Mesenchymal stem cell (in vitro differentiated cells and primary cell): ENCODE data around the gene FGFRL1.
A peak's percentile ranks its signal among the peaks of the same experiment; 100 is the strongest.

Experiments
- DNase-seq: peaks from one replicate; pipeline ENCODE4 v3.0.0-alpha.2; 2013
- H2AFZ ChIP-seq: one replicate; pipeline ENCODE4 v1.6.1; 2013; ENCODE audit warnings: low read depth, mild to moderate bottlenecking, control low read depth, inconsistent platforms, low read length, moderate library complexity
- H2AK5ac ChIP-seq: 2 replicates; pipeline ENCODE4 v1.6.1; 2013; ENCODE audit warnings: low read length, moderate library complexity, mild to moderate bottlenecking, inconsistent platforms; ENCODE audit not compliant: severe bottlenecking
- H2BK120ac ChIP-seq: one replicate; pipeline ENCODE4 v1.6.1; 2013; ENCODE audit warnings: low read depth, mild to moderate bottlenecking, inconsistent platforms, low read length, moderate library complexity
- H2BK12ac ChIP-seq, 2 experiments: one replicate each; pipeline ENCODE4 v1.6.1; 2013; ENCODE audit warnings: inconsistent platforms in 2 of 2, low read length in 2 of 2, mild to moderate bottlenecking in 2 of 2, moderate library complexity in 2 of 2, control low read depth in 1 of 2
- H2BK15ac ChIP-seq: one replicate; pipeline ENCODE4 v1.6.1; 2013; ENCODE audit warnings: mild to moderate bottlenecking, low read depth, inconsistent platforms; ENCODE audit not compliant: poor library complexity, severe bottlenecking
- H2BK5ac ChIP-seq: 2 replicates; pipeline ENCODE4 v1.6.1; 2013; ENCODE audit warnings: low read depth, mild to moderate bottlenecking, low read length, control low read depth, inconsistent platforms; ENCODE audit not compliant: poor library complexity, severe bottlenecking
- H3K14ac ChIP-seq, 2 experiments: one replicate each; pipeline ENCODE4 v1.6.1; 2013; ENCODE audit warnings: inconsistent platforms in 2 of 2, low read length in 2 of 2, control low read depth in 1 of 2, mild to moderate bottlenecking in 1 of 2, moderate library complexity in 1 of 2
- H3K18ac ChIP-seq, 2 experiments: one replicate each; pipeline ENCODE4 v1.6.1; 2013; ENCODE audit warnings: inconsistent platforms in 2 of 2, low read length in 2 of 2, control low read depth in 1 of 2, low read depth in 1 of 2, mild to moderate bottlenecking in 1 of 2
- H3K23ac ChIP-seq, 2 experiments: one replicate each; pipeline ENCODE4 v1.6.1; 2013; ENCODE audit warnings: inconsistent platforms in 2 of 2, low read length in 2 of 2, mild to moderate bottlenecking in 2 of 2, moderate library complexity in 2 of 2, control low read depth in 1 of 2
- H3K27ac ChIP-seq: 2 replicates; pipeline ENCODE4 v1.5.1; 2013; ENCODE audit warnings: mild to moderate bottlenecking, moderate library complexity, low read length, control low read depth, inconsistent platforms; ENCODE audit not compliant: poor library complexity, severe bottlenecking
- H3K27me3 ChIP-seq, 2 experiments: 2 replicates each; pipeline versions ENCODE4 v1.6.1 to v1.7.0; 2013; ENCODE audit warnings: low read length in 2 of 2, mild to moderate bottlenecking in 2 of 2, moderate library complexity in 2 of 2, control low read depth in 1 of 2, inconsistent platforms in 1 of 2; ENCODE audit not compliant: control insufficient read depth in 1 of 2, insufficient read depth in 1 of 2
- H3K36me3 ChIP-seq, 2 experiments: 2 replicates each; pipeline versions ENCODE4 v1.6.1 to v1.7.0; 2013; ENCODE audit warnings: low read length in 2 of 2, control low read depth in 1 of 2, inconsistent platforms in 1 of 2, low read depth in 1 of 2, mild to moderate bottlenecking in 1 of 2; ENCODE audit not compliant: insufficient read depth in 2 of 2, control insufficient read depth in 1 of 2
- H3K4ac ChIP-seq, 2 experiments: one replicate each; pipeline ENCODE4 v1.6.1; 2013; ENCODE audit warnings: inconsistent platforms in 2 of 2, low read length in 2 of 2, mild to moderate bottlenecking in 2 of 2, moderate library complexity in 2 of 2, control low read depth in 1 of 2, low read depth in 1 of 2
- H3K4me1 ChIP-seq: 2 replicates; pipeline ENCODE4 v1.6.1; 2013; ENCODE audit warnings: low read depth, low read length, control low read depth; ENCODE audit not compliant: control insufficient read depth, insufficient read depth
- H3K4me2 ChIP-seq: 2 replicates; pipeline ENCODE4 v1.6.1; 2013; ENCODE audit warnings: low read length, mild to moderate bottlenecking, inconsistent platforms; ENCODE audit not compliant: poor library complexity, severe bottlenecking
- H3K4me3 ChIP-seq, 2 experiments: 2 replicates each; pipeline versions ENCODE4 v1.5.1 to v1.7.0; 2013; ENCODE audit warnings: low read length in 2 of 2, mild to moderate bottlenecking in 2 of 2, control low read depth in 1 of 2, low read depth in 1 of 2; ENCODE audit not compliant: insufficient read depth in 1 of 2
- H3K79me1 ChIP-seq: replicated peaks from 2 replicates; pipeline ENCODE4 v1.6.1; 2013; ENCODE audit warnings: mild to moderate bottlenecking, control low read depth, low read length, inconsistent platforms; ENCODE audit not compliant: poor library complexity, severe bottlenecking
- H3K9ac ChIP-seq: 2 replicates; pipeline ENCODE4 v1.7.0; 2013; ENCODE audit warnings: mild to moderate bottlenecking, low read length, moderate library complexity
- H3K9me3 ChIP-seq: 2 replicates; pipeline ENCODE4 v1.7.0; 2013; ENCODE audit warnings: mild to moderate bottlenecking, low read length; ENCODE audit not compliant: control insufficient read depth
- H4K8ac ChIP-seq: one replicate; pipeline ENCODE4 v1.6.1; 2013; ENCODE audit warnings: inconsistent platforms, mild to moderate bottlenecking, low read length, moderate library complexity
- H4K91ac ChIP-seq: one replicate; pipeline ENCODE4 v1.6.1; 2013; ENCODE audit warnings: mild to moderate bottlenecking, low read length, inconsistent platforms
- WGBS: methylation state at CpG from one replicate; pipeline ENCODE4 v1.1.7; 2013; ENCODE audit warnings: mixed read lengths; 5-methylcytosine and 5-hydroxymethylcytosine counted together

The FGFRL1 gene

GRCh38 chr4:986879-987623, 24.4 kb upstream of the FGFRL1 start, which contains the start of gene IDUA:
Gene IDUA, plus strand, starts transcription at chr4:987044. Its CDS starts 41 bp downstream, at chr4:987085.
- DNase-seq = peak; percentile 79
- Histone ChIP-seq H3K9me3 (no peaks in the 10 kb centered on the region), H2AK5ac (no peak within 1 kb of the TSS), H3K14ac (no peak within 1 kb of the TSS), H3K4me3 (peak within 1 kb of the TSS; percentile 74 to 93), H3K79me1 (peaks cover 30% of the 10 kb centered on the region), H3K27ac (peak within 1 kb of the TSS; percentile 46), H3K23ac (no peak within 1 kb of the TSS), H2BK12ac (peak within 1 kb of the TSS in 1 of 2 experiments; percentile 18), H2BK15ac (peak within 1 kb of the TSS; percentile 78), H3K18ac (peak within 1 kb of the TSS; percentile 81 to 87), H4K91ac (peak within 1 kb of the TSS; percentile 83), H4K8ac (peak within 1 kb of the TSS; percentile 94), H2AFZ (peak within 1 kb of the TSS; percentile 47), H3K36me3 (peaks cover 19 to 46% of the 10 kb centered on the region in 2 experiments), H3K9ac (peak within 1 kb of the TSS; percentile 93), H3K27me3 (no peaks in the 10 kb centered on the region), H2BK120ac (peak within 1 kb of the TSS; percentile 65), H3K4ac (peak within 1 kb of the TSS; percentile 1 to 54), H3K4me2 (peak within 1 kb of the TSS; percentile 78), H3K4me1 (peaks cover 21% of the 10 kb centered on the region), H2BK5ac (no peak within 1 kb of the TSS)
- WGBS = 5% methylated on average over 54 of the region's 69 CpGs

- Histone ChIP-seq H3K27ac (peak overlapping the region; percentile 27), H3K36me3 (peaks cover 19 to 44% of the 10 kb centered on the region in 2 experiments), H2BK12ac (no peak overlapping the region), H3K9me3 (no peaks in the 10 kb centered on the region), H3K18ac (no peak overlapping the region), H4K8ac (peak overlapping the region; percentile 94), H2BK5ac (no peak overlapping the region), H2AFZ (no peak overlapping the region), H2BK15ac (no peak overlapping the region), H3K27me3 (no peaks in the 10 kb centered on the region), H2BK120ac (no peak overlapping the region), H3K14ac (no peak overlapping the region), H4K91ac (peak overlapping the region; percentile 34), H3K4ac (peak overlapping the region in 1 of 2 experiments; percentile 54), H3K79me1 (peaks cover 28% of the 10 kb centered on the region), H2AK5ac (no peak overlapping the region), H3K4me1 (peaks cover 29% of the 10 kb centered on the region), H3K4me2 (peak overlapping the region; percentile 78), H3K4me3 (peak overlapping the region; percentile 74 to 93), H3K23ac (no peak overlapping the region), H3K9ac (peak overlapping the region; percentile 93)
- peak; percentile 58 for DNase-seq
- WGBS = 81% methylated on average over 37 of the region's 37 CpGs
Observed at GRCh38 chr4:987624-988513, 23.6 kb upstream of the FGFRL1 start.

- H4K91ac ChIP-seq = no peak overlapping the region
- no peak overlapping the region for H3K27ac ChIP-seq
- no peak overlapping the region for H3K18ac ChIP-seq
- no peak for DNase-seq
- no peak overlapping the region for H2BK15ac ChIP-seq
- H3K14ac ChIP-seq = no peak overlapping the region
- H3K4me1 ChIP-seq = peaks cover 40% of the 10 kb centered on the region
- H2AFZ ChIP-seq = no peak overlapping the region
- H2AK5ac ChIP-seq = no peak overlapping the region
- no peak overlapping the region for H3K4me2 ChIP-seq
- H4K8ac ChIP-seq = no peak overlapping the region
- no peak overlapping the region for H3K4ac ChIP-seq
- H3K23ac ChIP-seq = no peak overlapping the region
- WGBS = 94% methylated on average over 68 of the region's 69 CpGs
- no peaks in the 10 kb centered on the region for H3K9me3 ChIP-seq
- no peak overlapping the region for H2BK120ac ChIP-seq
- H2BK5ac ChIP-seq = no peak overlapping the region
- H3K79me1 ChIP-seq = peaks cover 29% of the 10 kb centered on the region
- no peak overlapping the region for H3K9ac ChIP-seq
- H3K27me3 ChIP-seq = no peaks in the 10 kb centered on the region
- H3K36me3 ChIP-seq = peaks cover 19 to 44% of the 10 kb centered on the region in 2 experiments
- H3K4me3 ChIP-seq = no peak overlapping the region
- H2BK12ac ChIP-seq = no peak overlapping the region
Observed at GRCh38 chr4:988726-989721, 22.4 kb upstream of the FGFRL1 start.
